Measurements from ENCODE around the gene CORO2A.
"Not testable (repeated sequence)": the region's sequence is repeated elsewhere in the genome, so short reads cannot be mapped to it uniquely, and the experiment has no call there.

The CORO2A gene

GRCh38 chr9:98124637-98125426 lies 67.6 kb downstream of the CORO2A start:
- no peak overlapping the region for H3K9ac ChIP-seq (ENCODE audit: low read length)

GRCh38 chr9:98124091-98124490 lies 68.3 kb downstream of the CORO2A start:
- H3K4me1 ChIP-seq (ENCODE audit: control insufficient read depth, insufficient read depth, low read length); H3K27ac ChIP-seq (ENCODE audit: low read depth, low read length); H3K27me3 ChIP-seq (ENCODE audit: control insufficient read depth, insufficient read depth, low read length); H3K4me3 ChIP-seq (ENCODE audit: low read depth, low read length); H3K9me3 ChIP-seq (ENCODE audit: control insufficient read depth, insufficient read depth, low read depth, low read length); H3K9ac ChIP-seq (ENCODE audit: low read length): not testable (repeated sequence)
- peaks cover 43% of the 10 kb centered on the region for H3K36me3 ChIP-seq (ENCODE audit: control insufficient read depth, insufficient read depth, low read length)

More at GRCh38 chr9:98124637-98125426, 67.6 kb downstream of the CORO2A start:
- Histone ChIP-seq H3K36me3 (ENCODE audit: control insufficient read depth, insufficient read depth, low read length) (peaks cover 50% of the 10 kb centered on the region), H3K27ac (ENCODE audit: low read depth, low read length) (no peak overlapping the region), H3K4me3 (ENCODE audit: low read depth, low read length) (no peak overlapping the region), H3K27me3 (ENCODE audit: control insufficient read depth, insufficient read depth, low read length) (no peaks in the 10 kb centered on the region), H3K9me3 (ENCODE audit: control insufficient read depth, insufficient read depth, low read depth, low read length) (no peaks in the 10 kb centered on the region), H3K4me1 (ENCODE audit: control insufficient read depth, insufficient read depth, low read length) (no peaks in the 10 kb centered on the region)

GRCh38 chr9:98121058-98121457 lies 71.4 kb downstream of the CORO2A start:
- no peak overlapping the region for H3K4me3 ChIP-seq (ENCODE audit: low read depth, low read length)
- H3K27me3 ChIP-seq (ENCODE audit: control insufficient read depth, insufficient read depth, low read length), result no peaks in the 10 kb centered on the region
- no peak overlapping the region for H3K27ac ChIP-seq (ENCODE audit: low read depth, low read length)
- H3K9ac ChIP-seq (ENCODE audit: low read length), result no peak overlapping the region
- peaks cover 8% of the 10 kb centered on the region for H3K4me1 ChIP-seq (ENCODE audit: control insufficient read depth, insufficient read depth, low read length)
- H3K36me3 ChIP-seq (ENCODE audit: control insufficient read depth, insufficient read depth, low read length), result peaks cover 18% of the 10 kb centered on the region
- H3K9me3 ChIP-seq (ENCODE audit: control insufficient read depth, insufficient read depth, low read depth, low read length), result no peaks in the 10 kb centered on the region

GRCh38 chr9:98120476-98120875 lies 72.0 kb downstream of the CORO2A start:
- H3K9ac ChIP-seq (ENCODE audit: low read length), result no peak overlapping the region
- no peak overlapping the region for H3K4me3 ChIP-seq (ENCODE audit: low read depth, low read length)
- peaks cover 17% of the 10 kb centered on the region for H3K36me3 ChIP-seq (ENCODE audit: control insufficient read depth, insufficient read depth, low read length)
- H3K9me3 ChIP-seq (ENCODE audit: control insufficient read depth, insufficient read depth, low read depth, low read length), result no peaks in the 10 kb centered on the region
- peaks cover 8% of the 10 kb centered on the region for H3K4me1 ChIP-seq (ENCODE audit: control insufficient read depth, insufficient read depth, low read length)
- H3K27ac ChIP-seq (ENCODE audit: low read depth, low read length), result no peak overlapping the region
- no peaks in the 10 kb centered on the region for H3K27me3 ChIP-seq (ENCODE audit: control insufficient read depth, insufficient read depth, low read length)

GRCh38 chr9:98118640-98119601 lies 73.5 kb downstream of the CORO2A start, which contains the start of gene TRIM14:
Gene TRIM14 (minus strand): TSS chr9:98119222. CDS start chr9:98119188, 34 bp downstream.
- Histone ChIP-seq H3K9me3 (ENCODE audit: control insufficient read depth, insufficient read depth, low read depth, low read length) (no peaks in the 10 kb centered on the region), H3K4me1 (ENCODE audit: control insufficient read depth, insufficient read depth, low read length) (peaks cover 8% of the 10 kb centered on the region), H3K36me3 (ENCODE audit: control insufficient read depth, insufficient read depth, low read length) (peaks cover 2% of the 10 kb centered on the region; the same call in 1 of the 2 replicates), H3K9ac (ENCODE audit: low read length) (peak within 1 kb of the TSS; percentile 33), H3K27ac (ENCODE audit: low read depth, low read length) (no peak within 1 kb of the TSS), H3K27me3 (ENCODE audit: control insufficient read depth, insufficient read depth, low read length) (no peaks in the 10 kb centered on the region), H3K4me3 (ENCODE audit: low read depth, low read length) (peak within 1 kb of the TSS; percentile 66)

- peak overlapping the region; percentile 66 for H3K4me3 ChIP-seq (ENCODE audit: low read depth, low read length)
- H3K4me1 ChIP-seq (ENCODE audit: control insufficient read depth, insufficient read depth, low read length), result peaks cover 8% of the 10 kb centered on the region
- H3K27ac ChIP-seq (ENCODE audit: low read depth, low read length), result no peak overlapping the region
- H3K27me3 ChIP-seq (ENCODE audit: control insufficient read depth, insufficient read depth, low read length), result no peaks in the 10 kb centered on the region
- H3K9ac ChIP-seq (ENCODE audit: low read length), result peak overlapping the region; percentile 33
- peaks cover 2% of the 10 kb centered on the region; the same call in 1 of the 2 replicates for H3K36me3 ChIP-seq (ENCODE audit: control insufficient read depth, insufficient read depth, low read length)
- H3K9me3 ChIP-seq (ENCODE audit: control insufficient read depth, insufficient read depth, low read depth, low read length), result no peaks in the 10 kb centered on the region
These were observed 74.3 kb downstream of the CORO2A start for GRCh38 chr9:98117984-98118639.

- H3K36me3 ChIP-seq (ENCODE audit: control insufficient read depth, insufficient read depth, low read length); H3K27me3 ChIP-seq (ENCODE audit: control insufficient read depth, insufficient read depth, low read length); H3K9ac ChIP-seq (ENCODE audit: low read length); H3K4me1 ChIP-seq (ENCODE audit: control insufficient read depth, insufficient read depth, low read length); H3K9me3 ChIP-seq (ENCODE audit: control insufficient read depth, insufficient read depth, low read depth, low read length); H3K4me3 ChIP-seq (ENCODE audit: low read depth, low read length); H3K27ac ChIP-seq (ENCODE audit: low read depth, low read length): not testable (repeated sequence)
These were observed 75.3 kb downstream of the CORO2A start for GRCh38 chr9:98117097-98117496.

GRCh38 chr9:98109052-98109451 lies 83.4 kb downstream of the CORO2A start:
- Histone ChIP-seq H3K9ac (ENCODE audit: low read length) (no peak overlapping the region), H3K27me3 (ENCODE audit: control insufficient read depth, insufficient read depth, low read length) (no peaks in the 10 kb centered on the region), H3K27ac (ENCODE audit: low read depth, low read length) (peak overlapping the region; percentile 44; the same call in 1 of the 2 replicates), H3K4me1 (ENCODE audit: control insufficient read depth, insufficient read depth, low read length) (peaks cover 16% of the 10 kb centered on the region), H3K9me3 (ENCODE audit: control insufficient read depth, insufficient read depth, low read depth, low read length) (no peaks in the 10 kb centered on the region), H3K36me3 (ENCODE audit: control insufficient read depth, insufficient read depth, low read length) (peaks cover 4% of the 10 kb centered on the region), H3K4me3 (ENCODE audit: low read depth, low read length) (no peak overlapping the region)

GRCh38 chr9:98108531-98109031 lies 83.9 kb downstream of the CORO2A start:
- no peak overlapping the region for H3K4me3 ChIP-seq (ENCODE audit: low read depth, low read length)
- peaks cover 4% of the 10 kb centered on the region for H3K36me3 ChIP-seq (ENCODE audit: control insufficient read depth, insufficient read depth, low read length)
- no peak overlapping the region for H3K27ac ChIP-seq (ENCODE audit: low read depth, low read length)
- no peaks in the 10 kb centered on the region for H3K9me3 ChIP-seq (ENCODE audit: control insufficient read depth, insufficient read depth, low read depth, low read length)
- H3K27me3 ChIP-seq (ENCODE audit: control insufficient read depth, insufficient read depth, low read length), result no peaks in the 10 kb centered on the region
- peaks cover 16% of the 10 kb centered on the region for H3K4me1 ChIP-seq (ENCODE audit: control insufficient read depth, insufficient read depth, low read length)
- no peak overlapping the region for H3K9ac ChIP-seq (ENCODE audit: low read length)

GRCh38 chr9:98107926-98108325 lies 84.5 kb downstream of the CORO2A start:
- Histone ChIP-seq H3K27ac (ENCODE audit: low read depth, low read length) (no peak overlapping the region), H3K4me1 (ENCODE audit: control insufficient read depth, insufficient read depth, low read length) (peaks cover 16% of the 10 kb centered on the region), H3K27me3 (ENCODE audit: control insufficient read depth, insufficient read depth, low read length) (no peaks in the 10 kb centered on the region), H3K9ac (ENCODE audit: low read length) (no peak overlapping the region), H3K36me3 (ENCODE audit: control insufficient read depth, insufficient read depth, low read length) (peaks cover 4% of the 10 kb centered on the region), H3K9me3 (ENCODE audit: control insufficient read depth, insufficient read depth, low read depth, low read length) (no peaks in the 10 kb centered on the region), H3K4me3 (ENCODE audit: low read depth, low read length) (no peak overlapping the region)

Data from HUES6 (cell line).